OCI-LY1 (cell line): Measurements from ENCODE around the gene SLX4IP.

Source experiments
- EZH2 ChIP-seq: fragments of 200-600 bp; sonication (generic), shearing (Covaris generic); IDR thresholded peaks from 2 replicates; pipeline ENCODE4 v1.8.0; 2017; ENCODE audit warnings: borderline replicate concordance, mixed run types, mild to moderate bottlenecking, antibody characterized with exemption, low read length, moderate library complexity, mixed read lengths
- TF ChIP-seq, protein P1 (sequence below): fragments of 200-600 bp; sonication (generic), shearing (Covaris generic); IDR thresholded peaks from 2 replicates; pipeline ENCODE4 v1.5.1; 2017; ENCODE audit warnings: mild to moderate bottlenecking, antibody characterized with exemption, low read length, moderate library complexity, mixed read lengths

DNA sequence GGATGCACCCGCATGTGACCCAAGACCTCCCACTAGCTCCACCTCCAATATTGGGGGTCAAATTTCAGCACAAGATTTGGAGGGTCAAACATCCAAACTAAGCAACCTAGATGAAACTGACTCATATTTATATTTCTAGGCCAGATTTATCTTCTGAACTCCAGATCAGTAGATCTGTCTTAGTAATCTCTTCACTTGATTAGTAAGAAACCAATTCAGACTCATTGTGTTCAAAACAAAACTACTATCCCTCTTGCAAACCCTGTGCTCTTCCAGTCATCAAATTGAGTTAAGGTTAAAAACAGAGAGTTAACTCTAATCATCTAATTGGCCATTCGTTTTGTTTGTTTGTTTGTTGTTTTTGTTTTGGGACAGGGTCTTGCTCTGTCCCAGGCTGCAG is 44.4 kb upstream of the SLX4IP start:
- TF ChIP-seq, protein P1, sequence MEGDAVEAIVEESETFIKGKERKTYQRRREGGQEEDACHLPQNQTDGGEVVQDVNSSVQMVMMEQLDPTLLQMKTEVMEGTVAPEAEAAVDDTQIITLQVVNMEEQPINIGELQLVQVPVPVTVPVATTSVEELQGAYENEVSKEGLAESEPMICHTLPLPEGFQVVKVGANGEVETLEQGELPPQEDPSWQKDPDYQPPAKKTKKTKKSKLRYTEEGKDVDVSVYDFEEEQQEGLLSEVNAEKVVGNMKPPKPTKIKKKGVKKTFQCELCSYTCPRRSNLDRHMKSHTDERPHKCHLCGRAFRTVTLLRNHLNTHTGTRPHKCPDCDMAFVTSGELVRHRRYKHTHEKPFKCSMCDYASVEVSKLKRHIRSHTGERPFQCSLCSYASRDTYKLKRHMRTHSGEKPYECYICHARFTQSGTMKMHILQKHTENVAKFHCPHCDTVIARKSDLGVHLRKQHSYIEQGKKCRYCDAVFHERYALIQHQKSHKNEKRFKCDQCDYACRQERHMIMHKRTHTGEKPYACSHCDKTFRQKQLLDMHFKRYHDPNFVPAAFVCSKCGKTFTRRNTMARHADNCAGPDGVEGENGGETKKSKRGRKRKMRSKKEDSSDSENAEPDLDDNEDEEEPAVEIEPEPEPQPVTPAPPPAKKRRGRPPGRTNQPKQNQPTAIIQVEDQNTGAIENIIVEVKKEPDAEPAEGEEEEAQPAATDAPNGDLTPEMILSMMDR: no peak
- no peak for TF ChIP-seq EZH2
